HEK293 (cell line): ENCODE data around the gene CDKAL1.

Experiments
- ATF2 ChIP-seq: fragments of 450-650 bp; formaldehyde crosslinking; IDR thresholded peaks from 2 replicates; pipeline ENCODE4 v1.5.1; 2016; ENCODE audit warnings: missing biosample characterization, missing genetic modification characterization, low read depth
- CTCF ChIP-seq: fragments of 450-650 bp; formaldehyde crosslinking; IDR thresholded peaks from 2 replicates; pipeline ENCODE4 v1.5.1; 2016; ENCODE audit warnings: missing biosample characterization, missing genetic modification characterization
- SP7 ChIP-seq: fragments of 450-650 bp; formaldehyde crosslinking; IDR thresholded peaks from 2 replicates; pipeline ENCODE4 v1.5.1; 2016; ENCODE audit warnings: missing biosample characterization, missing genetic modification characterization
- YY2 ChIP-seq: fragments of 450-650 bp; formaldehyde crosslinking; IDR thresholded peaks from 2 replicates; pipeline ENCODE4 v1.5.1; 2016; ENCODE audit warnings: missing biosample characterization, missing genetic modification characterization
- ZBTB49 ChIP-seq: fragments of 450-650 bp; formaldehyde crosslinking; IDR thresholded peaks from 2 replicates; pipeline ENCODE4 v1.5.1; 2016; ENCODE audit warnings: missing biosample characterization, missing genetic modification characterization, low read depth
- ZNF280D ChIP-seq: fragments of 450-650 bp; formaldehyde crosslinking; IDR thresholded peaks from 2 replicates; pipeline ENCODE4 v1.5.1; 2016; ENCODE audit warnings: missing biosample characterization, missing genetic modification characterization
- ZNF843 ChIP-seq: fragments of 450-650 bp; formaldehyde crosslinking; IDR thresholded peaks from 2 replicates; pipeline ENCODE4 v1.5.1; 2016; ENCODE audit warnings: missing biosample characterization, missing genetic modification characterization

GRCh38 chr6:21098744-21099143 lies 564.5 kb downstream of the CDKAL1 start:
- TF ChIP-seq CTCF (tag by site-specific recombination) (no peak), ZNF280D (tag by site-specific recombination) (no peak), ZBTB49 (no peak), ZNF843 (tag by site-specific recombination) (no peak), ATF2 (no peak), SP7 (tag by site-specific recombination) (no peak), YY2 (tag by site-specific recombination) (no peak)
